PC-9 (cell line): Measurements from ENCODE around the gene KIT. TPM values are rescaled to one million over a fixed set of nuclear protein-coding genes. Genes with fewer than 3 reads are reported as not detected.

ENCODE experiments used
- BruUV-seq: library from RNA; stranded (reverse); fragments of 400-500 nt; replicated peaks from 2 replicates; lab custom pipeline; 2021; lab: Mats Ljungman, UMichigan
- CTCF ChIA-PET: fragments of 300-600 bp; sonication (Branson Sonifier 250); formaldehyde crosslinking; loops from one replicate; lab custom pipeline; 2022; ENCODE audit warnings: antibody characterized with exemption; lab: Charles Lee
- POLR2A ChIA-PET: fragments of 300-600 bp; sonication (Branson Sonifier 250); formaldehyde crosslinking; loops from one replicate; lab custom pipeline; 2022; ENCODE audit warnings: antibody characterized with exemption; ENCODE audit not compliant: unreplicated experiment; lab: Charles Lee
- DNase-seq, 2 experiments: peaks; one replicate each; pipeline versions ENCODE4 v3.0.0 to v3.0.0-alpha.2; 2015 to 2022; ENCODE audit warnings: mixed read lengths in 1 of 2
- H2AFZ ChIP-seq: fragments of 200-600 bp; sonication (generic); 2 replicates; pipeline ENCODE4 v1.8.1; 2017; ENCODE audit warnings: antibody characterized with exemption
- H3F3A ChIP-seq: fragments of 200-600 bp; sonication (generic); 2 replicates; pipeline ENCODE4 v1.8.1; 2017; ENCODE audit warnings: antibody characterized with exemption, mild to moderate bottlenecking, low read depth; ENCODE audit not compliant: insufficient read depth
- H3K27ac ChIP-seq: fragments of 200-600 bp; sonication (generic); 2 replicates; pipeline ENCODE4 v1.6.1; 2016; ENCODE audit warnings: mixed run types
- H3K27me3 ChIP-seq: fragments of 200-600 bp; sonication (generic); 2 replicates; pipeline ENCODE4 v1.6.1; 2016; ENCODE audit warnings: low read depth, mixed run types; ENCODE audit not compliant: insufficient read depth
- H3K36me3 ChIP-seq: fragments of 200-600 bp; sonication (generic); 2 replicates; pipeline ENCODE4 v1.6.1; 2016; ENCODE audit warnings: low read depth, mixed run types
- H3K4me1 ChIP-seq: fragments of 200-600 bp; sonication (generic); replicated peaks from 2 replicates; pipeline ENCODE4 v1.6.1; 2016; ENCODE audit warnings: mixed run types; ENCODE audit not compliant: insufficient read depth
- H3K4me2 ChIP-seq: fragments of 200-600 bp; sonication (generic); 2 replicates; pipeline ENCODE4 v1.6.1; 2017; ENCODE audit warnings: mixed run types
- H3K4me3 ChIP-seq: fragments of 200-600 bp; sonication (generic); 2 replicates; pipeline ENCODE4 v1.6.1; 2016; ENCODE audit warnings: mixed run types
- H3K79me2 ChIP-seq: fragments of 200-600 bp; sonication (generic); 2 replicates; pipeline ENCODE4 v1.6.1; 2017; ENCODE audit warnings: low read depth, mixed run types
- H3K9me2 ChIP-seq: fragments of 200-600 bp; sonication (generic); 2 replicates; pipeline ENCODE4 v1.8.1; 2017; ENCODE audit warnings: mild to moderate bottlenecking; ENCODE audit not compliant: insufficient read depth
- H3K9me3 ChIP-seq: fragments of 200-600 bp; sonication (generic); 2 replicates; pipeline ENCODE4 v1.8.1; 2016; ENCODE audit warnings: low read depth; ENCODE audit not compliant: insufficient read depth
- H4K20me1 ChIP-seq: fragments of 200-600 bp; sonication (generic); 2 replicates; pipeline ENCODE4 v1.8.1; 2017; ENCODE audit not compliant: insufficient read depth
- EZH2 ChIP-seq: fragments of 200-600 bp; sonication (generic); IDR thresholded peaks from 2 replicates; pipeline ENCODE4 v1.8.0; 2017; ENCODE audit warnings: antibody characterized with exemption, low read depth
- intact Hi-C: fragments of 100-400 bp; cut with micrococcal nuclease; formaldehyde crosslinking; loops from one replicate; pipeline ENCODE4 v1.10.0; 2022; ENCODE audit not compliant: unreplicated experiment
- total RNA-seq: library from RNA; stranded (reverse); gene quantifications from 2 replicates; pipeline ENCODE4 v1.2.3, GENCODE V29; 2021
- TF ChIP-seq, protein P1 (sequence below): fragments of 200-600 bp; sonication (generic); conservative IDR thresholded peaks from 2 replicates; pipeline ENCODE4 v1.6.1; 2017; ENCODE audit warnings: mixed run types, antibody characterized with exemption, mild to moderate bottlenecking, moderate library complexity

Gene KIT
- total RNA-seq, 1 experiment from 2014 or later: not detected

DNA sequence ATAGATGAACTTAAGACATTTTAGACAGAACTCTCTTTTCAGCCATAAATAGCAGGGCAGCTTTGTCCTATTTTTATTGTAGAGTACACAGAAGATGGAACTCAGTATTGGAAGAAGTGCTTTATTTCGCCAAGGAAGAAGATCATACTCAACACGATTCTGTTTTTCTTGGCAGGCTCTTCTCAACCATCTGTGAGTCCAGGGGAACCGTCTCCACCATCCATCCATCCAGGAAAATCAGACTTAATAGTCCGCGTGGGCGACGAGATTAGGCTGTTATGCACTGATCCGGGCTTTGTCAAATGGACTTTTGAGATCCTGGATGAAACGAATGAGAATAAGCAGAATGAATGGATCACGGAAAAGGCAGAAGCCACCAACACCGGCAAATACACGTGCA lies 37.6 kb downstream of the KIT start:
- Histone ChIP-seq H3F3A (no peaks in the 10 kb centered on the region), H2AFZ (no peak overlapping the region), H3K27me3 (no peaks in the 10 kb centered on the region), H3K4me1 (no peaks in the 10 kb centered on the region), H3K79me2 (no peaks in the 10 kb centered on the region), H3K9me3 (no peaks in the 10 kb centered on the region), H3K36me3 (no peaks in the 10 kb centered on the region), H3K4me2 (no peak overlapping the region), H3K9me2 (no peaks in the 10 kb centered on the region), H3K4me3 (no peak overlapping the region), H3K27ac (no peak overlapping the region), H4K20me1 (no peaks in the 10 kb centered on the region)
- no peak for DNase-seq
- BruUV-seq: no TSS peak
- POLR2A ChIA-PET: no interaction called here
- intact Hi-C loops: no loop called here
- CTCF ChIA-PET: interaction anchor here (0.6 kb wide), 1 partner anchor 91 kb away, joined by 5 read pairs; no protein-coding TSS in a partner anchor
- TF ChIP-seq, protein P1, sequence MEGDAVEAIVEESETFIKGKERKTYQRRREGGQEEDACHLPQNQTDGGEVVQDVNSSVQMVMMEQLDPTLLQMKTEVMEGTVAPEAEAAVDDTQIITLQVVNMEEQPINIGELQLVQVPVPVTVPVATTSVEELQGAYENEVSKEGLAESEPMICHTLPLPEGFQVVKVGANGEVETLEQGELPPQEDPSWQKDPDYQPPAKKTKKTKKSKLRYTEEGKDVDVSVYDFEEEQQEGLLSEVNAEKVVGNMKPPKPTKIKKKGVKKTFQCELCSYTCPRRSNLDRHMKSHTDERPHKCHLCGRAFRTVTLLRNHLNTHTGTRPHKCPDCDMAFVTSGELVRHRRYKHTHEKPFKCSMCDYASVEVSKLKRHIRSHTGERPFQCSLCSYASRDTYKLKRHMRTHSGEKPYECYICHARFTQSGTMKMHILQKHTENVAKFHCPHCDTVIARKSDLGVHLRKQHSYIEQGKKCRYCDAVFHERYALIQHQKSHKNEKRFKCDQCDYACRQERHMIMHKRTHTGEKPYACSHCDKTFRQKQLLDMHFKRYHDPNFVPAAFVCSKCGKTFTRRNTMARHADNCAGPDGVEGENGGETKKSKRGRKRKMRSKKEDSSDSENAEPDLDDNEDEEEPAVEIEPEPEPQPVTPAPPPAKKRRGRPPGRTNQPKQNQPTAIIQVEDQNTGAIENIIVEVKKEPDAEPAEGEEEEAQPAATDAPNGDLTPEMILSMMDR: no peak
- no peak for TF ChIP-seq EZH2

DNA sequence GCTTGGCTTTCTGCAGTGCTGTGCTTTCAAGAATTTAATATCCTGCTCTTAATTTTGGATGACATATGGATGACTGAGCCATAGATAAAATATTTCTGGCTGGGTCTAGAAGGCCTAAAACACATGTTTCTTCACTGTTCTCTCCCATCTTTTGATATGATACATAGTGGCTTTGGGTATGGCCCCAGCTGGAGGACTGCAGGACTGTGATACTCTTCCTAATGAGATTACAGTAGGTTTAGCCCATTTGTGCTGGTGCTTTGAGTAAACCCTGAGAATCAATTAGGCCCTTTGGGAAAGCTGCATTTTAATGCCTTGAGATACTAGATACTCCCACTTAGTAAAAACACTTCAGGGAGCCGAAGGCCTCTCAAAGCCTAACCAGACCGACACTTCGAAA lies 38.0 kb downstream of the KIT start:
- Histone ChIP-seq H3K36me3 (no peaks in the 10 kb centered on the region), H3K79me2 (no peaks in the 10 kb centered on the region), H3K4me1 (no peaks in the 10 kb centered on the region), H3K9me3 (no peaks in the 10 kb centered on the region), H3K27ac (no peak overlapping the region), H3K4me2 (no peak overlapping the region), H3K9me2 (no peaks in the 10 kb centered on the region), H2AFZ (no peak overlapping the region), H3K27me3 (no peaks in the 10 kb centered on the region), H4K20me1 (no peaks in the 10 kb centered on the region), H3F3A (no peaks in the 10 kb centered on the region), H3K4me3 (no peak overlapping the region)
- ChIA-PET POLR2A (no interaction called here), CTCF (no interaction called here)
- BruUV-seq: no TSS peak
- TF ChIP-seq EZH2: no peak
- TF ChIP-seq, protein P1: no peak
- intact Hi-C loops: no loop called here
- no peak for DNase-seq

DNA sequence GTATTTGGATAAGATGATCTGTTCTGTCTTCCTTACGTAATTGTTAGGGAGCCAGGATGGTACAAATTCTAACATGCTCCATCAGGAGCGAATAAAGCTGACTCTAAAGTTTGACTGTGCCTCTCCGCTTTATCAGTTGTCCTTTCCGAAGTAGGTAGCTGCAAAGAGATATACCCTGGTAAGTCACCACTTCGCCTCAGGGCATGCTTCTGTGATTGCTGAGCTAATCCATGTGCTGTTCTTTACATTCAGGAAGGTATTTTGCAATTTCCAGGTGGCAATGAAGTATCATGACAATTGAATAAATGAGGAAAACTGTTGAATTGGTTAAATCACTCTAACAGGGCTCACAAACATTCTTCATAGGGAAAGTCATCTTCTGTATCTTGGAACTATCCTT lies 38.9 kb downstream of the KIT start:
- no peaks in the 10 kb centered on the region for H3K36me3 ChIP-seq
- intact Hi-C loops: no loop called here
- H3F3A ChIP-seq: no peaks in the 10 kb centered on the region
- no peaks in the 10 kb centered on the region for H3K9me3 ChIP-seq
- no peak for DNase-seq
- no peaks in the 10 kb centered on the region for H3K4me1 ChIP-seq
- no peak overlapping the region for H3K4me3 ChIP-seq
- no peaks in the 10 kb centered on the region for H3K79me2 ChIP-seq
- BruUV-seq: no TSS peak
- no peaks in the 10 kb centered on the region for H4K20me1 ChIP-seq
- no peaks in the 10 kb centered on the region for H3K9me2 ChIP-seq
- H3K27ac ChIP-seq: no peak overlapping the region
- POLR2A ChIA-PET: no interaction called here
- TF ChIP-seq, protein P1: no peak
- TF ChIP-seq EZH2: no peak
- no peak overlapping the region for H3K4me2 ChIP-seq
- no peak overlapping the region for H2AFZ ChIP-seq
- no peaks in the 10 kb centered on the region for H3K27me3 ChIP-seq
- CTCF ChIA-PET: no interaction called here
